ENCODE data around the gene IL1RAPL2. TPM values are rescaled to one million over a fixed set of nuclear protein-coding genes. Genes with fewer than 3 reads are reported as not detected.

Gene IL1RAPL2
- total and polyA plus RNA-seq, 2 donors (not counting 3 experiments of a cell fraction or from before 2014, with no cell fraction given) = not detected

GRCh38 chrX:105209406-105209805 lies 643.4 kb downstream of the IL1RAPL2 start:
- no peaks in the 10 kb centered on the region for H3K4me1 ChIP-seq (ENCODE audit: control insufficient read depth, extremely low read depth, insufficient read depth, low read length)

DNA sequence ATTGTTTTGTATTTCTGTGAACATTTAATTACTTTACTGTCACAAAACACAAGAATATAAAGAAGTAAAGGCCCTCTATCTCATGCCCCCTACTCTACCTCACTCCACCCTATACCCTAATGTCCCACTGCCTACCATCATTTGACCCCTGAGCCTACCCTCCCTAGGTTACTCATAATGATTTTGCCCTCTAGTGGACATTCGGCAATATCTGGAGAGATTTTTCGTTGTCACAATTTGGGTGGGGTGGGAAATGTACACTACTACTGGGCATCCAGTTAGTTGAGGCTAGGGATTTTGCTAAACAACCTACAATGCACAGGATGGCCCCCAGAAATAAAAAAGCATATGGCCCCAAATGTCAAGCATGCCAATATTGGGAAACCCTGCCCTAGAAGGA lies 644.3 kb downstream of the IL1RAPL2 start:
- no peaks in the 10 kb centered on the region for H4K20me1 ChIP-seq (replicated peaks; ENCODE audit: control insufficient read depth, extremely low read depth, insufficient read depth, low read length)
- no peak overlapping the region for H3K9ac ChIP-seq (replicated peaks; ENCODE audit: extremely low read depth, insufficient read depth, low read length)
- no peak overlapping the region for H3K27ac ChIP-seq (ENCODE audit: insufficient read depth, low read depth, low read length)
- BruUV-seq (replicated peaks) = no TSS peak
- POLR2A ChIA-PET = no interaction called here
- H3K79me2 ChIP-seq (ENCODE audit: control insufficient read depth, insufficient read depth, low read length) = no peaks in the 10 kb centered on the region
- CTCF ChIA-PET = no interaction called here
- dilution Hi-C loops (cut with MboI; ENCODE audit: extremely low pct_ligation_motif_present, low sequenced_read_pairs) (no loop called here), intact Hi-C loops (cut with micrococcal nuclease) (no loop called here)
- H3K4me3 ChIP-seq (replicated peaks in 1 of 3; ENCODE audit: insufficient read depth in 1 of 3, low read depth in 1 of 3, low read length in 3 of 3) = no peak overlapping the region
- H3K27me3 ChIP-seq (ENCODE audit: control insufficient read depth in 2 of 2, insufficient read depth in 2 of 2, low read length in 2 of 2) = no peaks in the 10 kb centered on the region
- H3K9me3 ChIP-seq (replicated peaks; ENCODE audit: control insufficient read depth, insufficient read depth, low read length) = no peaks in the 10 kb centered on the region
- no peaks in the 10 kb centered on the region for H3K36me3 ChIP-seq (ENCODE audit: control insufficient read depth in 2 of 2, extremely low read depth in 1 of 2, insufficient read depth in 2 of 2, low read length in 2 of 2)
- H2AFZ ChIP-seq (ENCODE audit: low read depth, low read length) = no peak overlapping the region
- H3K4me1 ChIP-seq (ENCODE audit: control insufficient read depth, extremely low read depth, insufficient read depth, low read length) = no peaks in the 10 kb centered on the region
- no peak overlapping the region for H3K4me2 ChIP-seq (ENCODE audit: insufficient read depth, low read length)
- DNase-seq (ENCODE audit: low read depth, low spot score) (no peak), FAIRE-seq (no peak)
- TF ChIP-seq FOS (IDR thresholded peaks at IDR 0.05; ENCODE audit: borderline replicate concordance, insufficient read depth, low read length) (no peak), POLR2A (IDR thresholded peaks at IDR 0.05; ENCODE audit: low read depth, low read length) (no peak), GATA2 (IDR thresholded peaks at IDR 0.05; ENCODE audit: insufficient read depth, insufficient read length, low read depth, low read length) (no peak), EZH2 (IDR thresholded peaks at IDR 0.05; ENCODE audit: borderline replicate concordance, low read depth, low read length, severe bottlenecking) (no peak)
- TF ChIP-seq, protein P1, sequence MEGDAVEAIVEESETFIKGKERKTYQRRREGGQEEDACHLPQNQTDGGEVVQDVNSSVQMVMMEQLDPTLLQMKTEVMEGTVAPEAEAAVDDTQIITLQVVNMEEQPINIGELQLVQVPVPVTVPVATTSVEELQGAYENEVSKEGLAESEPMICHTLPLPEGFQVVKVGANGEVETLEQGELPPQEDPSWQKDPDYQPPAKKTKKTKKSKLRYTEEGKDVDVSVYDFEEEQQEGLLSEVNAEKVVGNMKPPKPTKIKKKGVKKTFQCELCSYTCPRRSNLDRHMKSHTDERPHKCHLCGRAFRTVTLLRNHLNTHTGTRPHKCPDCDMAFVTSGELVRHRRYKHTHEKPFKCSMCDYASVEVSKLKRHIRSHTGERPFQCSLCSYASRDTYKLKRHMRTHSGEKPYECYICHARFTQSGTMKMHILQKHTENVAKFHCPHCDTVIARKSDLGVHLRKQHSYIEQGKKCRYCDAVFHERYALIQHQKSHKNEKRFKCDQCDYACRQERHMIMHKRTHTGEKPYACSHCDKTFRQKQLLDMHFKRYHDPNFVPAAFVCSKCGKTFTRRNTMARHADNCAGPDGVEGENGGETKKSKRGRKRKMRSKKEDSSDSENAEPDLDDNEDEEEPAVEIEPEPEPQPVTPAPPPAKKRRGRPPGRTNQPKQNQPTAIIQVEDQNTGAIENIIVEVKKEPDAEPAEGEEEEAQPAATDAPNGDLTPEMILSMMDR (IDR thresholded peaks at IDR 0.05; ENCODE audit: extremely low read depth in 1 of 2, insufficient read depth in 1 of 2, low read depth in 1 of 2, low read length in 2 of 2) = no peak
- no peaks in the 10 kb centered on the region for H3K9me1 ChIP-seq (replicated peaks; ENCODE audit: control insufficient read depth, extremely low read depth, insufficient read depth, low read length)

More at GRCh38 chrX:105209406-105209805, 643.4 kb downstream of the IL1RAPL2 start:
- Histone ChIP-seq H3K4me2 (ENCODE audit: insufficient read depth, low read length) (no peak overlapping the region), H3K9me3 (replicated peaks; ENCODE audit: control insufficient read depth, insufficient read depth, low read length) (no peaks in the 10 kb centered on the region), H3K9me1 (replicated peaks; ENCODE audit: control insufficient read depth, extremely low read depth, insufficient read depth, low read length) (no peaks in the 10 kb centered on the region), H3K36me3 (ENCODE audit: control insufficient read depth in 2 of 2, extremely low read depth in 1 of 2, insufficient read depth in 2 of 2, low read length in 2 of 2) (no peaks in the 10 kb centered on the region), H3K4me3 (replicated peaks in 1 of 3; ENCODE audit: insufficient read depth in 1 of 3, low read depth in 1 of 3, low read length in 3 of 3) (no peak overlapping the region), H3K27ac (ENCODE audit: insufficient read depth, low read depth, low read length) (no peak overlapping the region), H4K20me1 (replicated peaks; ENCODE audit: control insufficient read depth, extremely low read depth, insufficient read depth, low read length) (no peaks in the 10 kb centered on the region), H3K9ac (replicated peaks; ENCODE audit: extremely low read depth, insufficient read depth, low read length) (no peak overlapping the region), H3K79me2 (ENCODE audit: control insufficient read depth, insufficient read depth, low read length) (no peaks in the 10 kb centered on the region), H3K27me3 (ENCODE audit: control insufficient read depth in 2 of 2, insufficient read depth in 2 of 2, low read length in 2 of 2) (no peaks in the 10 kb centered on the region), H2AFZ (ENCODE audit: low read depth, low read length) (no peak overlapping the region)
- intact Hi-C loops (cut with micrococcal nuclease) (no loop called here), dilution Hi-C loops (cut with MboI; ENCODE audit: extremely low pct_ligation_motif_present, low sequenced_read_pairs) (no loop called here)
- FAIRE-seq (no peak), DNase-seq (ENCODE audit: low read depth, low spot score) (no peak)
- ChIA-PET CTCF (no interaction called here), POLR2A (no interaction called here)
- no peak for TF ChIP-seq POLR2AphosphoS5 (IDR thresholded peaks at IDR 0.05; ENCODE audit: insufficient read depth, low read depth, low read length)
- no peak for TF ChIP-seq FOS (IDR thresholded peaks at IDR 0.05; ENCODE audit: borderline replicate concordance, insufficient read depth, low read length)
- no TSS peak for BruUV-seq (replicated peaks)
